OCI-LY7 (cell line): Measurements from ENCODE around the gene CTNNA3.

Experiments
- EZH2phosphoT487 ChIP-seq: fragments of 200-600 bp; sonication (generic); IDR thresholded peaks from 2 replicates; pipeline ENCODE4 v1.6.1; 2018; ENCODE audit warnings: low read depth, borderline replicate concordance, mild to moderate bottlenecking, mixed run types, antibody characterized with exemption, low read length, moderate library complexity, mixed read lengths
- TF ChIP-seq, protein P1 (sequence below): fragments of 200-600 bp; sonication (generic); conservative IDR thresholded peaks from 2 replicates; pipeline ENCODE4 v1.5.1; 2014; ENCODE audit warnings: mild to moderate bottlenecking, antibody characterized with exemption, low read length, moderate library complexity, mixed read lengths

DNA sequence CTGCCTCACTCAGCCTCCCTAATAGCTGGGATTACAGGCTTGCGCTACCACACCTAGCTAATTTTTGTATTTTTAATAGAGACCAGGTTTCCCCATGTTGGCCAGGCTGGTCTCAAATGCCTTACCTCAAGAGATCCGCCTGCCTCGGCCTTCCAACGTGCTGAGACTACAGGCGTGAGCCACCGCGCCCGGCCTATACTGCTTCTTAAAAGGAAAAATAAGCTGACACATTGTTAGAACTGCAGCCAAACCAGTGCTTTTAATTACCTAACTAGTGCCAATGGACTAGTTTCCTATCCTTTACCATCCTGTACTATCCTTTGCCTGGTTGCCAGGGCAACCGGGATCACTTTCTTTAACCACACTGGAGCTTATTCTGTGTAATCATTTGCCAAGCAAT is 662.1 kb downstream of the CTNNA3 start:
- TF ChIP-seq, protein P1, sequence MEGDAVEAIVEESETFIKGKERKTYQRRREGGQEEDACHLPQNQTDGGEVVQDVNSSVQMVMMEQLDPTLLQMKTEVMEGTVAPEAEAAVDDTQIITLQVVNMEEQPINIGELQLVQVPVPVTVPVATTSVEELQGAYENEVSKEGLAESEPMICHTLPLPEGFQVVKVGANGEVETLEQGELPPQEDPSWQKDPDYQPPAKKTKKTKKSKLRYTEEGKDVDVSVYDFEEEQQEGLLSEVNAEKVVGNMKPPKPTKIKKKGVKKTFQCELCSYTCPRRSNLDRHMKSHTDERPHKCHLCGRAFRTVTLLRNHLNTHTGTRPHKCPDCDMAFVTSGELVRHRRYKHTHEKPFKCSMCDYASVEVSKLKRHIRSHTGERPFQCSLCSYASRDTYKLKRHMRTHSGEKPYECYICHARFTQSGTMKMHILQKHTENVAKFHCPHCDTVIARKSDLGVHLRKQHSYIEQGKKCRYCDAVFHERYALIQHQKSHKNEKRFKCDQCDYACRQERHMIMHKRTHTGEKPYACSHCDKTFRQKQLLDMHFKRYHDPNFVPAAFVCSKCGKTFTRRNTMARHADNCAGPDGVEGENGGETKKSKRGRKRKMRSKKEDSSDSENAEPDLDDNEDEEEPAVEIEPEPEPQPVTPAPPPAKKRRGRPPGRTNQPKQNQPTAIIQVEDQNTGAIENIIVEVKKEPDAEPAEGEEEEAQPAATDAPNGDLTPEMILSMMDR: no peak
- no peak for TF ChIP-seq EZH2phosphoT487
